GM12878 (cell line): Measurements from ENCODE around the gene PPP2R2D. TPM values are rescaled to one million over a fixed set of nuclear protein-coding genes. Genes with fewer than 3 reads are reported as not detected.

ENCODE experiments used
- ATAC-seq: fragments of 200-7000 bp; cut with Tn5 transposase; 3 replicates; pipeline ENCODE4 v1.9.1; 2020; ENCODE audit warnings: mild to moderate bottlenecking, moderate library complexity
- BruUV-seq: library from RNA; stranded (reverse); fragments of 400-500 nt; replicated peaks from 2 replicates; lab custom pipeline; 2021; lab: Mats Ljungman, UMichigan
- CTCF ChIA-PET: fragments of 300-600 bp; sonication (Branson Sonifier 250); formaldehyde crosslinking; extraction: SDS; loops from one replicate; lab custom pipeline; 2021; ENCODE audit warnings: inconsistent platforms; lab: Yijun Ruan, JAX
- POLR2A ChIA-PET: fragments of 350-600 bp; formaldehyde crosslinking; extraction: SDS; loops from one replicate; lab custom pipeline; 2021; ENCODE audit warnings: inconsistent platforms; lab: Charles Lee
- RAD21 ChIA-PET: fragments of 300-600 bp; sonication (Branson Sonifier 250); formaldehyde crosslinking; loops from one replicate; lab custom pipeline; 2023; ENCODE audit warnings: antibody characterized with exemption; ENCODE audit not compliant: unreplicated experiment; lab: Charles Lee
- SMC1A ChIA-PET: fragments of 300-600 bp; sonication (Branson Sonifier 250); formaldehyde crosslinking; loops from one replicate; lab custom pipeline; 2023; ENCODE audit not compliant: unreplicated experiment, uncharacterized antibody; lab: Charles Lee
- DNase-seq: peaks from one replicate; pipeline ENCODE4 v3.0.0-alpha.2; 2011; ENCODE audit warnings: low read depth, low spot score
- FAIRE-seq: peaks from 3 replicates; lab custom pipeline; 2011; peaks lifted over from hg19 to GRCh38; lab: Jason Lieb, UNC
- H2AFZ ChIP-seq: 2 replicates; pipeline ENCODE4 v1.6.0; 2011; ENCODE audit warnings: low read depth, low read length, control low read depth; ENCODE audit not compliant: control insufficient read depth
- H3K27ac ChIP-seq: 2 replicates; pipeline ENCODE4 v1.5.1; 2011; ENCODE audit warnings: control low read depth; ENCODE audit not compliant: control insufficient read depth, insufficient read depth
- H3K27me3 ChIP-seq, 2 experiments: replicated peaks in 1 of 2; 2 replicates each; pipeline versions ENCODE4 v1.6.0 to v1.6.1; 2011; ENCODE audit warnings: low read length in 1 of 2; ENCODE audit not compliant: control insufficient read depth in 2 of 2, insufficient read depth in 2 of 2
- H3K36me3 ChIP-seq, 2 experiments: 2 replicates each; pipeline ENCODE4 v1.5.1; 2011; ENCODE audit warnings: low read length in 1 of 2; ENCODE audit not compliant: control insufficient read depth in 2 of 2, insufficient read depth in 2 of 2
- H3K4me1 ChIP-seq: 2 replicates; pipeline ENCODE4 v1.6.1; 2011; ENCODE audit warnings: mild to moderate bottlenecking, low read length, moderate library complexity, mixed read lengths; ENCODE audit not compliant: control insufficient read depth, insufficient read depth
- H3K4me2 ChIP-seq: 2 replicates; pipeline ENCODE4 v1.6.0; 2011; ENCODE audit warnings: control low read depth; ENCODE audit not compliant: control insufficient read depth, insufficient read depth
- H3K4me3 ChIP-seq: fragments of 200-600 bp; sonication (generic); 2 replicates; pipeline ENCODE4 v1.5.1; 2016
- H3K79me2 ChIP-seq: 2 replicates; pipeline ENCODE4 v1.6.0; 2011; ENCODE audit warnings: low read length; ENCODE audit not compliant: control insufficient read depth, insufficient read depth
- H3K9ac ChIP-seq: 2 replicates; pipeline ENCODE4 v1.8.0; 2011; ENCODE audit warnings: low read length, control low read depth, mixed read lengths; ENCODE audit not compliant: control insufficient read depth, insufficient read depth
- H3K9me3 ChIP-seq: replicated peaks from 3 replicates; pipeline ENCODE4 v1.5.1; 2011; ENCODE audit warnings: mild to moderate bottlenecking, low read length; ENCODE audit not compliant: control insufficient read depth, insufficient read depth
- H4K20me1 ChIP-seq: 2 replicates; pipeline ENCODE4 v1.6.0; 2011; ENCODE audit not compliant: control insufficient read depth, insufficient read depth
- ASH2L ChIP-seq: fragments of 300-600, 200-600 bp; sonication (generic); IDR thresholded peaks from 2 replicates; pipeline ENCODE4 v1.6.1; 2017; ENCODE audit warnings: low read depth, mild to moderate bottlenecking, borderline replicate concordance
- BRCA1 ChIP-seq: IDR thresholded peaks from 2 replicates; pipeline ENCODE4 v1.6.1; 2011; ENCODE audit warnings: low read depth, low read length, improper control_type of control experiment
- EZH2 ChIP-seq: IDR thresholded peaks from 2 replicates; pipeline ENCODE4 v1.6.1; 2012; ENCODE audit warnings: low read depth, mild to moderate bottlenecking, control low read depth, inconsistent platforms, low read length, borderline replicate concordance; ENCODE audit not compliant: control insufficient read depth
- HDGF ChIP-seq: fragments of 450-650 bp; IDR thresholded peaks from 2 replicates; pipeline ENCODE4 v1.6.1; 2016; ENCODE audit warnings: antibody characterized with exemption
- MEF2B ChIP-seq: fragments of 450-650 bp; IDR thresholded peaks from 2 replicates; pipeline ENCODE4 v1.6.1; 2018; ENCODE audit warnings: mild to moderate bottlenecking, moderate library complexity; ENCODE audit not compliant: partially characterized antibody, poor library complexity, severe bottlenecking
- RAD21 ChIP-seq: IDR thresholded peaks from 2 replicates; pipeline ENCODE4 v1.6.1; 2011; ENCODE audit warnings: mild to moderate bottlenecking, low read depth, low read length, moderate library complexity; ENCODE audit not compliant: insufficient read depth
- RBBP5 ChIP-seq: fragments of 200-600 bp; sonication (generic); conservative IDR thresholded peaks from 2 replicates; pipeline ENCODE4 v1.6.1; 2016
- STAT3 ChIP-seq: IDR thresholded peaks from 2 replicates; pipeline ENCODE4 v1.6.1; 2011; ENCODE audit warnings: low read depth, low read length, improper control_type of control experiment
- WGBS: methylation state at CpG from one replicate; pipeline ENCODE4 v1.1.6; 2016; ENCODE audit warnings: low lambda C conversion rate; ENCODE audit not compliant: insufficient replicate concordance, insufficient coverage; ENCODE audit errors: missing lambda C conversion rate; 5-methylcytosine and 5-hydroxymethylcytosine counted together
- in situ Hi-C: fragments of 300-500 bp; cut with MboI; formaldehyde crosslinking; loops from 9 replicates; pipeline ENCODE4 v1.14.3; 2018; ENCODE audit warnings: mixed read lengths
- intact Hi-C: fragments of 100-400 bp; cut with micrococcal nuclease; formaldehyde crosslinking; loops from one replicate; pipeline ENCODE4 v1.14.2; 2022; ENCODE audit not compliant: unreplicated experiment
- polyA plus RNA-seq, 11 experiments: library from polyadenylated mRNA; depleted of rRNA in 4 of 11; unstranded in 6 of 11; stranded (reverse) in 5 of 11; fragments of >200 nt; fragmentation: Nextera tagmentation in 4 of 11; fragmentation: Illumina TruSeq in 1 of 11; extraction: Ambion mirVana in 4 of 11; extraction: Trizol in 1 of 11; gene quantifications; 1 replicate in 1 of 11; 2 replicates in 10 of 11; pipeline versions ENCODE4 v1.2.1 to v1.2.3, GENCODE V29; 2011 to 2016; ENCODE audit warnings: inconsistent platforms in 2 of 11, missing spikeins in 2 of 11, low read depth in 1 of 11
- total RNA-seq, 4 experiments: library from RNA; depleted of rRNA in 3 of 4; stranded (reverse); fragments of >200 nt in 3 of 4; fragmentation: Illumina TruSeq in 1 of 4; extraction: Trizol in 1 of 4; gene quantifications; 2 replicates each; pipeline versions ENCODE4 v1.2.1 to v1.2.3, GENCODE V29; 2013 to 2021
- TF ChIP-seq, protein P1 (sequence below): fragments of 450-650 bp; IDR thresholded peaks from 2 replicates; pipeline ENCODE4 v1.6.1; 2016; ENCODE audit warnings: mild to moderate bottlenecking
- TF ChIP-seq, protein P2 (sequence below): IDR thresholded peaks from 2 replicates; pipeline ENCODE4 v1.6.1; 2012; ENCODE audit warnings: low read length, inconsistent platforms
- TF ChIP-seq, protein P3 (sequence below), 3 experiments: IDR thresholded peaks in 2 of 3; conservative IDR thresholded peaks in 1 of 3; 2 replicates each; pipeline ENCODE4 v1.5.1; 2011; ENCODE audit warnings: low read depth in 3 of 3, low read length in 3 of 3, mild to moderate bottlenecking in 3 of 3, control low read depth in 2 of 3, moderate library complexity in 2 of 3, inconsistent platforms in 1 of 3, mixed read lengths in 1 of 3; ENCODE audit not compliant: control insufficient read depth in 2 of 3, insufficient read depth in 1 of 3; ENCODE audit errors: extremely low read depth in 1 of 3
- TF ChIP-seq, protein P4 (sequence below): fragments of 450-650 bp; formaldehyde crosslinking; IDR thresholded peaks from 2 replicates; pipeline ENCODE4 v1.4.0; 2022; ENCODE audit warnings: mild to moderate bottlenecking, moderate library complexity

The PPP2R2D gene
- total and polyA plus RNA-seq, 10 of the 15 experiments (the other 5 are each of a cell fraction or from before 2014, with no cell fraction given) = 2.8 to 41.9 (median 21.8) TPM

DNA sequence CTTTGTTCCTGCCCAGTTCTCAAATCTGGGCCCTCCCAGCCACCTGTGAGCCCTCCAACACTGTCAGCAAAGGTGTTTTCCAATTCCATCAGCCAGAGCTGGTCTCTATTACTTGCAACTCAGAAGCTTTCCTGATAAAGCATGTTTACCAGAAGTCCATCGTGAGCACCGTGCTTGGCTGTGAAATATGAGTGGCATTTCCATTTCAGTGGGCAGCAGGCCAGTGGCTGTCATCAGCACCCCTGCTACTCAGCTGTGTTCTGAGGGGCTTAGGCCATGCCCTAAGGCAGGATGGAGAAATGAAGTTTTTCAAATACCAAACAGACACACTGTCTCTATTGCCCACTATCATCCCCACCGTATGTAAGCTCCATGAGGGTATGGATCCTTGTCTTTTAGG lies 93.6 kb downstream of the PPP2R2D start (continued):
- TF ChIP-seq STAT3 = no peak

DNA sequence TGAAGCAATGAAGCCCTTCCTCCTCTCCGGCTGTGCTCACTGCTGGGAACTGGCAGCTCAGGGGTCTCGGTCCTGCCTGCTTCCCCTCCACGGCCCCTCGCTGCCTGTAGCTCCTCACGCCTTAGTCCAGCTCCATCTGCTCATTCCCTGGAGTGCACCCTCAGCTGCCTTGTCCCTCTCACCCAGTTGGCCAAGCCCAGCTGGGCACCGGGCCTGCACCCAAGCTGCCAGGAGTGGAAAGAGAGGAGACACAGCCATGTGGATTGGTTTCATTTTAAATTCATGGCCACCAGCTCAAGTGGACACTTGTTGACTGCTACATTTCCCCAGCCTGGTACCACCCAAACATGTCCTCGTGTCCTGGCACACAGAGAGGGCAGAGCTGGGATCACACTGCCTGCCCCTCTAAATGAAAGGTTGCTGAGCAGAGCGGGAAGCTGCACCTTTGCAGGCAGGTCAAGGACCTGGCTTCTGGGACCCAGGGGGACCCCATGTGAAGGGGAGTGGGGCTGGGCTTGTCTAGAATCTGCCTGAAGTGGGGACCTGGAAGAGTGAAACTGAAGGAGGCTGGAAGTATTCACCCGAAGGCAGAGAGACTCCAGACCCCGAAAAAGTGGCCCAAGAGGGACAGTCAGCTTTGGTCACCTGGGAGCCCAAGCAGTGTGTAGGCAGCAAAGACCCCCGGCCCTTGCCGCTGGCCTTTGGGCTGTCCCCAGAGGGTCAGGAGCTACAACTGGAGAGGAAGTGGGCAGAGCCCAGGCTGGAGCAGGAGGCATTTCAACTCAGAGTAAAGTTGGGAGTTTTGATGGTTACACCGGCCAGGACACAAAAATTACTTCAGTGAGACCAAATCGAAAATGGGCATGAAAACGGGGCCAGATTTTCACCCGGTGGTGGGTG lies 95.9 kb downstream of the PPP2R2D start:
- Histone ChIP-seq H3K4me1 (no peaks in the 10 kb centered on the region), H3K9ac (no peak overlapping the region), H3K27me3 (no peaks in the 10 kb centered on the region; a peak in 1 of 4 replicates), H3K27ac (no peak overlapping the region), H3K9me3 (no peaks in the 10 kb centered on the region), H2AFZ (no peak overlapping the region), H4K20me1 (no peaks in the 10 kb centered on the region), H3K4me2 (no peak overlapping the region), H3K36me3 (no peaks in the 10 kb centered on the region), H3K4me3 (no peak overlapping the region), H3K79me2 (no peaks in the 10 kb centered on the region)
- in situ Hi-C loops = no loop called here
- BruUV-seq = no TSS peak
- DNase-seq = no peak
- CTCF ChIA-PET = no interaction called here
- intact Hi-C loops = no loop called here
- WGBS = 26% methylated on average over 15 of the region's 16 CpGs
- TF ChIP-seq RAD21 = no peak
- TF ChIP-seq EZH2 = no peak
- TF ChIP-seq, protein P1, sequence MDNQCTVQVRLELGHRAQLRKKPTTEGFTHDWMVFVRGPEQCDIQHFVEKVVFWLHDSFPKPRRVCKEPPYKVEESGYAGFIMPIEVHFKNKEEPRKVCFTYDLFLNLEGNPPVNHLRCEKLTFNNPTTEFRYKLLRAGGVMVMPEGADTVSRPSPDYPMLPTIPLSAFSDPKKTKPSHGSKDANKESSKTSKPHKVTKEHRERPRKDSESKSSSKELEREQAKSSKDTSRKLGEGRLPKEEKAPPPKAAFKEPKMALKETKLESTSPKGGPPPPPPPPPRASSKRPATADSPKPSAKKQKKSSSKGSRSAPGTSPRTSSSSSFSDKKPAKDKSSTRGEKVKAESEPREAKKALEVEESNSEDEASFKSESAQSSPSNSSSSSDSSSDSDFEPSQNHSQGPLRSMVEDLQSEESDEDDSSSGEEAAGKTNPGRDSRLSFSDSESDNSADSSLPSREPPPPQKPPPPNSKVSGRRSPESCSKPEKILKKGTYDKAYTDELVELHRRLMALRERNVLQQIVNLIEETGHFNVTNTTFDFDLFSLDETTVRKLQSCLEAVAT = no peak
- no peak for TF ChIP-seq BRCA1
- no peak for TF ChIP-seq ASH2L
- no peak for TF ChIP-seq HDGF
- TF ChIP-seq, protein P2, sequence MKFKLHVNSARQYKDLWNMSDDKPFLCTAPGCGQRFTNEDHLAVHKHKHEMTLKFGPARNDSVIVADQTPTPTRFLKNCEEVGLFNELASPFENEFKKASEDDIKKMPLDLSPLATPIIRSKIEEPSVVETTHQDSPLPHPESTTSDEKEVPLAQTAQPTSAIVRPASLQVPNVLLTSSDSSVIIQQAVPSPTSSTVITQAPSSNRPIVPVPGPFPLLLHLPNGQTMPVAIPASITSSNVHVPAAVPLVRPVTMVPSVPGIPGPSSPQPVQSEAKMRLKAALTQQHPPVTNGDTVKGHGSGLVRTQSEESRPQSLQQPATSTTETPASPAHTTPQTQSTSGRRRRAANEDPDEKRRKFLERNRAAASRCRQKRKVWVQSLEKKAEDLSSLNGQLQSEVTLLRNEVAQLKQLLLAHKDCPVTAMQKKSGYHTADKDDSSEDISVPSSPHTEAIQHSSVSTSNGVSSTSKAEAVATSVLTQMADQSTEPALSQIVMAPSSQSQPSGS = no peak
- TF ChIP-seq, protein P3, sequence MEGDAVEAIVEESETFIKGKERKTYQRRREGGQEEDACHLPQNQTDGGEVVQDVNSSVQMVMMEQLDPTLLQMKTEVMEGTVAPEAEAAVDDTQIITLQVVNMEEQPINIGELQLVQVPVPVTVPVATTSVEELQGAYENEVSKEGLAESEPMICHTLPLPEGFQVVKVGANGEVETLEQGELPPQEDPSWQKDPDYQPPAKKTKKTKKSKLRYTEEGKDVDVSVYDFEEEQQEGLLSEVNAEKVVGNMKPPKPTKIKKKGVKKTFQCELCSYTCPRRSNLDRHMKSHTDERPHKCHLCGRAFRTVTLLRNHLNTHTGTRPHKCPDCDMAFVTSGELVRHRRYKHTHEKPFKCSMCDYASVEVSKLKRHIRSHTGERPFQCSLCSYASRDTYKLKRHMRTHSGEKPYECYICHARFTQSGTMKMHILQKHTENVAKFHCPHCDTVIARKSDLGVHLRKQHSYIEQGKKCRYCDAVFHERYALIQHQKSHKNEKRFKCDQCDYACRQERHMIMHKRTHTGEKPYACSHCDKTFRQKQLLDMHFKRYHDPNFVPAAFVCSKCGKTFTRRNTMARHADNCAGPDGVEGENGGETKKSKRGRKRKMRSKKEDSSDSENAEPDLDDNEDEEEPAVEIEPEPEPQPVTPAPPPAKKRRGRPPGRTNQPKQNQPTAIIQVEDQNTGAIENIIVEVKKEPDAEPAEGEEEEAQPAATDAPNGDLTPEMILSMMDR (IDR thresholded peaks at IDR 0.05 in 2 of 3, conservative IDR thresholded peaks at IDR 0.05 in 1 of 3; ENCODE audit: control insufficient read depth in 2 of 3, extremely low read depth in 1 of 3, insufficient read depth in 1 of 3, low read depth in 3 of 3, low read length in 3 of 3) = no peak
- TF ChIP-seq, protein P4, sequence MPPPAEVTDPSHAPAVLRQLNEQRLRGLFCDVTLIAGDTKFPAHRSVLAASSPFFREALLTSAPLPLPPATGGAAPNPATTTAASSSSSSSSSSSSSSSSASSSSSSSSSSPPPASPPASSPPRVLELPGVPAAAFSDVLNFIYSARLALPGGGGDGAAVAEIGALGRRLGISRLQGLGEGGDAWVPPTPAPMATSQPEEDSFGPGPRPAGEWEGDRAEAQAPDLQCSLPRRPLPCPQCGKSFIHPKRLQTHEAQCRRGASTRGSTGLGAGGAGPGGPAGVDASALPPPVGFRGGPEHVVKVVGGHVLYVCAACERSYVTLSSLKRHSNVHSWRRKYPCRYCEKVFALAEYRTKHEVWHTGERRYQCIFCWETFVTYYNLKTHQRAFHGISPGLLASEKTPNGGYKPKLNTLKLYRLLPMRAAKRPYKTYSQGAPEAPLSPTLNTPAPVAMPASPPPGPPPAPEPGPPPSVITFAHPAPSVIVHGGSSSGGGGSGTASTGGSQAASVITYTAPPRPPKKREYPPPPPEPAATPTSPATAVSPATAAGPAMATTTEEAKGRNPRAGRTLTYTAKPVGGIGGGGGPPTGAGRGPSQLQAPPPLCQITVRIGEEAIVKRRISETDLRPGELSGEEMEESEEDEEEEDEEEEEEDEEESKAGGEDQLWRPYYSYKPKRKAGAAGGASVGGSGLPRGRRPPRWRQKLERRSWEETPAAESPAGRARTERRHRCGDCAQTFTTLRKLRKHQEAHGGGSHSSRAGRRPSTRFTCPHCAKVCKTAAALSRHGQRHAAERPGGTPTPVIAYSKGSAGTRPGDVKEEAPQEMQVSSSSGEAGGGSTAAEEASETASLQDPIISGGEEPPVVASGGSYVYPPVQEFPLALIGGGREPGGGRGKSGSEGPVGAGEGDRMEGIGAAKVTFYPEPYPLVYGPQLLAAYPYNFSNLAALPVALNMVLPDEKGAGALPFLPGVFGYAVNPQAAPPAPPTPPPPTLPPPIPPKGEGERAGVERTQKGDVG (CRISPR knock-in tag) = no peak
- no peak for TF ChIP-seq MEF2B
- TF ChIP-seq RBBP5 = no peak
- RAD21 ChIA-PET = no interaction called here
- SMC1A ChIA-PET = no interaction called here
- FAIRE-seq = no peak
- ATAC-seq = no peak
- POLR2A ChIA-PET = interaction anchor here (0.5 kb wide), 1 partner anchor 28 kb away, joined by 3 read pairs; no protein-coding TSS in a partner anchor
